GM18870 (cell line): ENCODE measurements around the gene RBPJ.

ENCODE experiments used
- ATAC-seq: cut with Tn5 transposase; IDR thresholded peaks from one replicate; pipeline ENCODE4 v1.9.1; 2021; ENCODE audit warnings: moderate library complexity; ENCODE audit not compliant: unreplicated experiment

Gene RBPJ

DNA sequence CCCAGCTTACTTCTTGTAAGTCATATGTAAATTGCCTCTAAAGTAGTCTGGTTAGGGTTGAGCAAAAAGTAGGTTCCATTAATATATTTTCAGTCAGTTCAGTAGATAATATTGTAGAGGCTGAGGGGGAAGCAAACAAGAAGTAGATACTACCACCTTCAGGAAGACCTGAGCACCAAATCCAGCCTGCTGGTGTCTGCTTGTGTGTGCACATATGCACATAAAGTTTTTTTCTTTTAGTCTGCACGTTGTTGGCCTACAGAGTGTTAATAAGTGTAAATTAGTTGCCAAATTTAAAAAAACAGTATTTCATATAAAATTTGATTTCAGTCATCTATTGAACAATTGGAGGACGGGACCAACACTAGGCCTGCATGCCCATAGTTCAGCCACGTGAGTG, 92.8 kb downstream of the RBPJ start:
- ATAC-seq, result no peak

DNA sequence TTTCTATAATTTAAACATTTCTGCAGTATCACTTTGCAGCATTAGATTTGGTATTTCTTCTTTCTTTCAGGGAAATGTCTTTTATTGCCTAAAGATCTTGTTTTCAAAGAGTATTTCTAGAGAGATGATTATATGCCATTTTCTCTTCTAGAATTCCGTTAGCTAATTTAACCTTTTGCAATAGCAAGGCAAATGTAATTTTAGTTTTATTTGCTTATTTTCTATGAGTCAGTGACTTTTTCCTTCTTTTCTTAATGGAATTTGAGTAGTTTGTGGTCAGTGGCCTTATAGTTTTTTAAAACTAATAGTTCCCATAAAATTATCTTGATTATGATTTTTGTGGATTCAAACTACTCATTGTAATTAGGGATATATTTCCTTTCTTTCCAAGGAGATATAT, 97.3 kb downstream of the RBPJ start:
- no peak for ATAC-seq

DNA sequence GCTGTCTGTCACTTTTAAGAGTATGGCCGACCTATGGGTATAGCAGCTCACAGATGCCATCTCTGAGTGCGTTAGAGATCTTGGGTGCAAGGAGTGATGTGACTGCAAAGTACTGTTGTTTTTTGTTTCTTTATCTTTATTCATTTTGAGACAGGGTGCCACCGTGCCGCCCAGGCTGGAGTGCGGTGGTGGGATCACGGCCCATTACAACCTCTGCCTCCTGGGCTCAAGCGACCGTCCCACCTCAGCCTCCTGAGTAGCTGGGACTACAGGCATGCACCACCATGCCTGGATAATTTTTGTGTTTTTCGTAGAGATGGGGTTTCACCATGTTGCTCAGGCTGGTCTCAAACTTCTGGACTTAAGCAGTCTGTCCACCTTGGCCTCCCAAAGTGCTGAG, 98.0 kb downstream of the RBPJ start:
- no peak for ATAC-seq

DNA sequence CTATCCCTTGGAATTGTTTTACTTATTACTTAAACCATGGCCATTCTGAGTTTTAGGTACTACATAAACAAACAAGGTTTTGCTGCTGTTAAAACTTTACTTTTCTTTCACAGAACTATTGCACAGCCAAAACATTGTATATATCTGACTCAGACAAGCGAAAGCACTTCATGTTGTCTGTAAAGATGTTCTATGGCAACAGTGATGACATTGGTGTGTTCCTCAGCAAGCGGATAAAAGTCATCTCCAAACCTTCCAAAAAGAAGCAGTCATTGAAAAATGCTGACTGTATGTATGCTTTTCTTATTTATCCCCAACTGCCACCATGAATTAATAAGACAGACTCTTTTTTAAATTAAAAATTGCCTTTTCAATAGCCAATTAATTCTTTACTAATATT, 99.6 kb downstream of the RBPJ start:
- no peak for ATAC-seq

DNA sequence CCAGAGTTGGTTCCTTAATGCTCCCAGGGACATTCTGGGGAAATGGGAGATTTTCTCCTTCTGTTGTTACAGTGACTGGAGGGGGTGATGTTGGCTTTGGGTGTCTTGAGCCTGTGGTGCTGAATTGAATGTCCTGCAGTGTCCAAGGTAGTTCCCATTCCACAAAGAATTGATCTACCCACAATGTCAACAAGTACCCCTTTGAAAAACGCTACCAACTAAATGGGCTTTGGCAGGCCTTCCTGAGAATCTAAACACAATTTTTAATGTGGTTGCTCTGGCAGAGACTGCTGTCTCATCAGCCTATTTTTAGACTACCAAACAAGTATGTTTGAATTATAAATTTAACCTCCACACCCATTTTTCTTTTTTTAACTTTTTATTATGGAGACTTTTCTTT, 100.1 kb downstream of the RBPJ start:
- ATAC-seq, result no peak

DNA sequence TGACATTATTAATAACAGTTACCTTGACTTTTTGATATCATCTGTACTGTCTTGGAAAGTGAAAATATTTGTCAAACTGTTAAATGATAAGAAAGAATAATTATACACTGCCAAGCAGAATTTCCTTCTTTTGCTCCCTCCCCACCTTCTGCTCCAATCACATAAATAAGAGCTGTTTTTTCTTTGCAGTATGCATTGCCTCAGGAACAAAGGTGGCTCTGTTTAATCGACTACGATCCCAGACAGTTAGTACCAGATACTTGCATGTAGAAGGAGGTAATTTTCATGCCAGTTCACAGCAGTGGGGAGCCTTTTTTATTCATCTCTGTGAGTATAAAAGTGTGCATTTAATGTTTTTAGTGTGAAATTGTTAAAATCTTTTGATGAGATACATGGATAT, 103.3 kb downstream of the RBPJ start:
- no peak for ATAC-seq

DNA sequence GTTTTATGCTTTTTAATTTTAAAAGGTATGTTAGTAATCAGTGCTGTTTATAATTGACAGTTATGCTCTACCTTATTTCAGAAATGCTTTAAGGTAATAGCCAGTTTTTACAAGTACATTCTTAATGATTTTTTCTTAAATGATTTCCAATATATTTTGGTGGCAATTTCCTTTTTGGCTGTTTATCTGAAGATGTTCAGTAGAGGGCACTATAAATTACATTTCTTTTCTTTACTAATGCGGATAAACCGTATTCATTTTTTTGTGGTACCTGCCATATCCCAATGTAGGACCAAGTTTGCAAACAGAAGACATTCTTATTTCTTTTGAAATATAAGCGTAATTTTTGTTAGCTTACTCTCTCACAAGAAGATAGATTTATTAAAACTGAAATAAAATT, 104.0 kb downstream of the RBPJ start:
- no peak for ATAC-seq

DNA sequence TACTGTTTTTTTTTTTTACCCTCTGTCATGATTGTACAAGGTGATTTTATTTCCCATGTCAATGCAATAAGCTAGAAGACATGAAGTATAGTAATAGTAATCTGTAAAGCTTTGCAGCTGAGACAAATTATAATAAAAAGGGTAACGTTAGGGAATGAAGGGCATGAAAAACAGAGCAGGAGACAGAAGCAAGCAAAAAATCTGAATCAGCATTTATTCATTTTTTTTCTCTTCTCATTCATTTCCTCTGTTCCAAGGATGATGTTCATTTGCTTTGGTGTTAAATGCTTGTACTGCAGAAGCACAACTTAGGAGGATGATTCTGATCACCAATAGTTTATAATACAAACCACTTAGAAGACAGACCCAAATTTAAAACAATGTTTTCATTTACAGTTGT, 105.1 kb downstream of the RBPJ start:
- ATAC-seq, result no peak

DNA sequence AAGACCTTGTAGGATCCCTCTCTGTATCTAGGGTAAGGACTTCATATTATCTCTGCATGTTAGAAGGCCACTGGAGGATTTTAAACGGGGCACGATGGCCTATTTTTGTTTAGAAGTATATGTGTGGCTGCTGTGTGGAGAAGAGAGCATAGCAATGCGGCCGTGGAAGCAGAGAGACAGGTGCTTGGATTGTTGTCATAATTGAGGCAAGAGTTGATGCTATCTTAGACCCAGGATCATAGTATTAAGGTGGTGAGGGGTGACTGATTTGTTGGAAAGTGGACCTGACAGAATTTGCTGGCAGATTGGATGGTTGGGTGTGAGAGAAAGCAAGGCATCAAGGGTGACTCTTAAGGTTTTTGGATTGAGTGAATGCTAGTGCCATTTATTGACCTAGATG, 106.1 kb downstream of the RBPJ start:
- ATAC-seq, result no peak

DNA sequence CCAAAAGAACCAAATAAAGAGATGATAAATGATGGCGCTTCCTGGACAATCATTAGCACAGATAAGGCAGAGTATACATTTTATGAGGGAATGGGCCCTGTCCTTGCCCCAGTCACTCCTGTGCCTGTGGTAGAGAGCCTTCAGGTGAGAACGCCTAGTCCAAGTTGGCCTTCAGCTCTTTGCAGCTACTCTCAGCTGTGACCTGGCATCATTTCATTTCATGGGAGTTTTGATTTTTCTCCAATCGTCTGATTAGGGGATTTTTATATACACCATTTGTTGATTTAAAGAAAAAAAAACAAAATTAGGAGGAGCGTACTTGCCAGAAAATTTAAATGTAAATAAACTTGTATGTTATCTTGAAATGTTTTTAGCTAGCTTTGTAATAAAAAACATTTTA, 109.1 kb downstream of the RBPJ start:
- ATAC-seq, result no peak

DNA sequence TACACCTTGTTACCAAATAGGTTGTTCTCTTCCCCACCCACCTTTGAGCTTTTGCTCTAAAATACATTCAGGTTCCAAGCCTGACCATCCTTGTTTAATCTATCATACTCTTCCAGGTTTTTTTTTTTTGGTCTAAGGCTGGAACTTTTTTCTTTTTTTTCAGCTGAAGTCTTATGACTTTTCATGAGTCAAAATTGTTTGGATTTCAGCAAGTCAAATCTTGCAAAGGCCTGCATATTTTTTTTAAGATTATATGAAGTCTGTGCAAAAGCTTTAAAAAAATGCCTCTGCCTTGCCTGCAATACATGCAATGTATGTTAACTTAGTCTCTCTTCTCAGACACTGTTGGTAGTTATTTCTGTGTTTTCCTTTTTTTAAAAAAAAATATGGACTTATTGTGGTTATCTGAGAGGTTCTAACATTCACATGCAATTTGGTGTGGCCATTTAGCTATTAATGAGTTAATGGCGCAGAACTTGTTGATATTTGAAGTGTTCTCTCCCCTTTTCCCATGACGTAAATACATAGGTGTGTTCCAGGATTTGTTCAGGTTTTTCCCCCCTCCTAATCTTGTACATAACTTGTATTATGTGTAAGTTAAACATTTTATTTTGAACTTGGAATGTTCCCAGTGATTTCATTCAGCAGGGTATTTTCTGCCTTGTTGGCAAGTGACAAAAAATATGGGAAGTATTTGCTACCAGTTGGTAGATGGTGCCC, 110.8 kb downstream of the RBPJ start:
- no peak for ATAC-seq

DNA sequence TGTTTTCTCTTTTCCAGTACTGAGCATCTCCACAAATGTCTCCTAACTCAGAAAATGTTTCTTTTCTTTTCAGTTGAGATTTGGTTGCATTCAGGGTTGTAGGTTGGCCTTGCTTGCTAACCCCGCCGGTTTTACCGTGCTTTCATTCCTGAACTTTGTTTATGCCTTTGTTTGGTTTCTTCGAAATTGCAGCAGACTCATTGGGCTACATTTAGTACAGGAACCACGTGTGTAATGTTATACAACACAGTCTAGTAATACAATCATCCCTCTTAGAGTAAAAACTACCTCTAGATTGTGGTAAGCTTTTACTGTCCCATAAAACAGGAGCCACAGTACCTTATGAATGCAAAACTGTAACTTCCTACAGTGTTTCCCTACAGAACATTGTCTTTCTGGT, 111.6 kb downstream of the RBPJ start:
- ATAC-seq, result no peak

DNA sequence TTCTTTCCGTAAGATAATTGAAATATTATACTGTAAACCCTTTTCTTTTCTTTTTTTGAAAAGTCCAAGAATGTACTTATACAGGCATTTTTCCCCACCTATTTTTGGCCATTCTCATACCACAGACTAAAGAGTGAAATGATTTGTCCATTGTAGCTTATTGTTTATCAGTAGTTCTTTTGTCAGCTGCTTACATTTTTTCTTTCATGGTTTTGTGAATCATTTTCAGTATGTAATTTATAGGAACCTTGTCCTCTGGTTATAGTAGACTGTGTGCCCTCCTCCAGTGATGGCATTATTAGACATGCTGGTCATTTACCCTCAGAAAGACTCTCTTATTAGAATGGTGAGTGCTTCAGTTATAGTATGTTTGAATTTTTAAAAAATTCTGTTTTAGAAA, 112.7 kb downstream of the RBPJ start:
- no peak for ATAC-seq

DNA sequence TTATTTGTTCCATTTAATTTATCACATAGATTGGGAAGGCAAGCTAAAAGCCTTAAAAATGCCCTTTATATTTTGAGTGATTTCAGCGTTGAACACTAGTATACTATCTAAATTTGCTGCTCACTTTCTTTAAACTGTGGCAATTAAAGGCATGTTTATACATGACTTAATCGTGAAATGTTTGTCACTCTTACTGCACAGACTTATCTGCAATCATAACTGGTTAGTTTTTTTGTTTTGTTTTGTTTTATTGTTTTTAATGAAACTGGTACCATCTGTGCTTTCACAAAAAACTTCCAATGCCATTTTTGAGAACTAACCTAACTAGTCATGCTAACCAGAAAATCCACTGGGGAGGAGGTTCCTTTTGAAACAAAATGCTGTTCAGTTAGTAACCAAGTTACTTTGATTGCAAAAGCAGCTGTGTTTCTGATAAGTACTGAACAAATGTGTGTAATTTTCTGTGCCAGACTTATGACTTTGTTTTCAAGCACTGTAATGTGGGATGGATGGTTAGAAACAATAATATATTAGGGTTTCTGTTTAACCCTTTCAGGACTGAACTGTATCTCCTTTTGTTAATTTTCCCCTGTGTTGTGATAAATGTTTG, 113.3 kb downstream of the RBPJ start:
- no peak for ATAC-seq

DNA sequence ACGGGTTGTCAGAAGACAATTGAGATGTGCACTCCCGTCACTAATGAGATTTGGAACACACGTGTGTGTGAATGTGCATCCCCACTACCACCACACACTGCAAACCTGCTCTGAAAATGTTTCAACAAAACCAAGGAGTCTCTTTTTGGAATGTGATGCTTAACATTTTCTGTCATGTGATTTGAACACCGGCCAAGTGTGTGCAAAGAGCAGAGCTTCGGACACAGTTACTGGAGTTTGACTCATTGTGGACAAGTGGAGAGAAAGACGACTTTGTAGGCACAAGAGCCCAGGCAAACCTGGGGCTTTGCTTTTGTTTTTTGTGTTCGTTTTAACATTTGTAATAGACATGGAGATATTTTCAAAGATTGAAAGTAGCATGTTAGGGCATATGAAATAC, 120.3 kb downstream of the RBPJ start:
- ATAC-seq, result no peak

DNA sequence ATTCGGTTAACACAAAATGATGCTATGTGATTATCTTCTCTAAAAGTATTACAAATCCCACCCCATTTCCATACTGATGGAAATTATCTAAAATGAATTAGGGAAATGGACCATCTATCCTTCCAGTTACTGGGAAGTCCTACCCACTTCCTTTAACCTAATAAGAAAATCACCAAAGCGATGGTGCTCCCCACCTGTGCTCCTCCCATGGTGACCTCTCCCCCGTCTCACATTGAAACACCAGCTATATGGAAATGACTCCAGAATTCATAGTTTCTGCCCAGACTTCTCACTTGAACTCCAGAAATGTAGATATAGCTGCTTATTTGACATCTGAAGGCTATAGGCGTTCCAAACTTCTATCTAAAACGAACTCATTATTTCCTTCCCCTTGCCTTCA, 121.0 kb downstream of the RBPJ start:
- ATAC-seq, result no peak

DNA sequence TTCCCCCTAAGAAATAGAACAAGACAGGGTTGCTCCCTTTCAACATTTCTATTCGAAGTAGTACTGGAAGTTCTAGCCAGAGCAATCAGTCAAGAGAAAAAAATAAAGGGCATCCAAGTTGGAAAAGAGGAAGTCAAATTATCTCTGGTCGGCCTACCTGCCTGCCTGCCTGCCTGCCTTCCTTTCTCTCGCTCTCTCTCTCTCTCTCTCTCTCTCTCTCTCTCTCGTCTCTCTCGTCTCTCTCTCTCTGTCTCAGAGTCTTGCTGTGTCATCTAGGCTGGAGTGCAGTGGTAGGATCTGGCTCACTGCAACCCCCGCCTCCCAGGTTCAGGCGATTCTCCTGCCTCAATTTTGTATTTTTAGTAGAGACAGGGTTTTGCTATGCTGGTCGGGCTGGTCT, 126.6 kb downstream of the RBPJ start:
- ATAC-seq, result no peak

DNA sequence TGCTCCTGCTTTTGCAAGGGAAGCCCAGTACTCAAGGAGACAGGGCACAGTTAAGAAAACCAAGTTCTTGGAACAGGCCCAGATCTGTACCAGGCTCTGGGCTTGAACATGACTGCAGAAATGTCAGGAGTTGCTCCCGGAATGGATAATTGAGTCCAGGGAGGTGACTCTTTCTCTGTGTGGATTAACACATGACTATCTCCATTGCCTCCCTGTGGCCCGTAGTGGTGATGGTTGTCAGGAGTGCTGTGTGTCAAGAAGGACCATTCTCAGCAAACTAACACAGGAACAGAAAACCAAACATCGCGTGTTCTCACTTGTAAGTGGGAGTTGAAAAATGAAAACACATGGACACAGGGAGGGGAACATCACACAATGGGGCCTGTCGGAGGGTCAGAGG, 129.6 kb downstream of the RBPJ start:
- ATAC-seq, result no peak

DNA sequence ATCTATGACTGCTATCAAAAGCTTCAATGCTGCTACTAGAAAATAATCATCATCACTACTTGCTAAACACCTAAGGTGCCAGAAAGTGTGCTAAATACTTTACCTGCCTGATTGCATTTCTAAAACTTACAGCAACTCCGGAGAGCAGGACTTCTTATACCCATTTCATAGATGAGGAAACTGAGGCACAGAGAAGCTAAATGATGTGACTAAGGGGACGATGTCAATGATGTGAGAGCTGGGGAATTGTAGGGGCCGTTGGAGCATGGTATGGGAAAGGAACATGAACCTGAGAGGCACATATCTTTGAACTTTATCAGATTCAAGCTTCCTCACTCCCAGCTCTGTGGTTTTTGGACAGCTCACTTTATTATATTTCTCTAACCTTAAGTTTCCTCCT, 130.8 kb downstream of the RBPJ start:
- ATAC-seq, result no peak

DNA sequence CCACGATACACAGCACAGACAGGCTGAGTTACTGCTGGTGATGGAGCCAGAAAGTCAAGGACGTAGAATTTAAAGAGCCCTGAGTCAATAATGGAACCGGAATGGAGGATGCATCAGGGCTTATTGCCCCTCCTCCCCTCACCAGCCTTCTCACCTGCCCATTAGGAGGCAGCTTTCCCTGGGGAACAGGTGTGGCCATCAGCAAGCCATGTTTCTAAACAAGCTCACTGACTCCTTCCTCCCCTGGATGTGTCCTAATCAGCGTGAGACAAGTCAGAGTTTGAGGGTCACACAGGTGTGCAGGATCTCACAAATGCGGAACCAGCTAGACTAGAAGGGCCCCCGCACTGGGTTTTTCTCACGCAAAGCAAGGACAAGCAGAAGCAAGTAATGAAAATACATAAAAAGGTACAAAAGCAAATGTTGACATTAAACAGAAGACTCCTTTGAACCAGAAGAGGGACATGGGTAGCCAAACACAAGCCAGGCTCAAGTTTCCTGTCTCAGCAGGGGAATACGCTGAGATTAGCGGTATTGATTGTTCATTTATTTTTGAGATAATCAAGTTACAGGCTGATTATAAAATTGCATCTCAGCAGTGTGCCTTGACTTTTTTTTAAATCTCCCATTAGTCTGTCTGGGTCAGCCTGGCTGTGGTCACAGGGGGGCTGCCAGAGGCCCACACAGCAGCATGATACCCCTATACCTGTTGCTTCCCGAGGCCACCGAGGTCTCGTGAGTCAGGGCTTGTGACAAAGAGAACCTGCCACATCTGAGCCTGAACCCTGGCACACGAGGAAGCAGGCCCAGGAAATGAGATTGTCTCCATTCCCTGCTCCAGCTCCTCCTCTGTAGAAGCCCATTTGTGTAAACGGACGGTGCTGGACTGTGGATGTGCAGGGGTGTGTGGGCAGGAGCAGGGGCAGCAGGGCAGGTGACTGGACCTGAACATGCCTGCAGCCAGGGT, 132.0 kb downstream of the RBPJ start:
- ATAC-seq, result no peak

DNA sequence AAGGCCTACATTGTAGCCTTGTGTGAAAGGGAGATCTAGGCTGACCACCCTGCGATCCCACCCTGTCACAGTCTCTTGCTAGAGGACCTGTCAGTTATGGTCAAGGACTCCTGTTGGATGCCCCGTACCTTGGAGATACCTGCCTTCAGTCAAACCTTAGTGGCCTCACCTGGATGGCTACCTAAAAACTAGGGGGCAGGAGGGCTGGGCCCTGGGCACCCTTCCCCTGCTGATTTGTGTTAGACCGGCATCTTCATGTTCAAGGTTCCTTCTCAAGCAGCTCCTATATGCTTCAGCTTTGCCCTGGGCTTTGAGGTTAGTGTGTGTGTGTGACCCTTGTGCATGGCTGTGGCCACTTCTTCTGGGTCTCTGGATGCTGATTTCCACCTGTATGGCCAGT, 134.1 kb downstream of the RBPJ start:
- no peak for ATAC-seq

DNA sequence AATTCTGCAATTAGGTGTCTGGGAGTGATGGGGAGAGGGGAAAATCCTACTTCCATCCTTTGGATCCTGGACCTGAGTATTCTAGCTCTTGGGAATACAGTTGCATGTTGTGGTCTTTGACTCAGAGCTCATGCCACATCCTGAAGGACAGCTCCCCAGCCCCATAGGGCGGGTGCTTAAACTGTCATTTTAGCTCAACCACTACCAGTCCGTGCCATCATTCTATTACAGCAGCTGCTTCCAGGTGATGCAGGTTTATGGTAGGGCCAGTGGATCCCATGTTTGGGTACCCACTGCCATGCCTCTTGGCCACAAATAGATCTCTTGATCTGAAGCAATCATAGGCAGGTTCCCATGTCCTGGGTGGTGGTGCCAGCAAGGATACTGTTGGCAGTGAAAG, 134.8 kb downstream of the RBPJ start:
- no peak for ATAC-seq
